HG03097 (cell line): Measurements from ENCODE around the gene ADCY10.
"Not testable (repeated sequence)": the region's sequence is repeated elsewhere in the genome, so short reads cannot be mapped to it uniquely, and the experiment has no call there.

Experiments used
- ATAC-seq: cut with Tn5 transposase; IDR thresholded peaks from one replicate; pipeline ENCODE4 v1.9.1; 2021; ENCODE audit not compliant: unreplicated experiment, low FRiP score

ADCY10 gene

GRCh38 chr1:167893798-167894197 lies 20.1 kb downstream of the ADCY10 start:
- ATAC-seq = no peak

- no peak for ATAC-seq
These were observed 23.5 kb downstream of the ADCY10 start for GRCh38 chr1:167890400-167890799.

- ATAC-seq = not testable (repeated sequence)
These were observed 26.7 kb downstream of the ADCY10 start for GRCh38 chr1:167887187-167887586.

- no peak for ATAC-seq
These were observed 31.6 kb downstream of the ADCY10 start for GRCh38 chr1:167882376-167882775.

- no peak for ATAC-seq
These were observed 32.1 kb downstream of the ADCY10 start for GRCh38 chr1:167881786-167882185.

GRCh38 chr1:167881069-167881468 lies 32.9 kb downstream of the ADCY10 start:
- no peak for ATAC-seq

GRCh38 chr1:167880580-167881021 lies 33.3 kb downstream of the ADCY10 start:
- no peak for ATAC-seq

GRCh38 chr1:167879508-167879907 lies 34.4 kb downstream of the ADCY10 start:
- ATAC-seq = no peak

GRCh38 chr1:167878372-167879160 lies 35.4 kb downstream of the ADCY10 start:
- no peak for ATAC-seq

- ATAC-seq = no peak
These were observed 37.2 kb downstream of the ADCY10 start for GRCh38 chr1:167876597-167877175.

GRCh38 chr1:167871331-167871730 lies 42.6 kb downstream of the ADCY10 start:
- no peak for ATAC-seq

GRCh38 chr1:167869157-167870001 lies 44.6 kb downstream of the ADCY10 start:
- not testable (repeated sequence) for ATAC-seq

- ATAC-seq = not testable (repeated sequence)
These were observed 47.1 kb downstream of the ADCY10 start for GRCh38 chr1:167866739-167867414.

- ATAC-seq = not testable (repeated sequence)
These were observed 47.6 kb downstream of the ADCY10 start for GRCh38 chr1:167866326-167866725.

GRCh38 chr1:167865804-167866308 lies 48.1 kb downstream of the ADCY10 start:
- not testable (repeated sequence) for ATAC-seq

GRCh38 chr1:167865193-167865592 lies 48.7 kb downstream of the ADCY10 start:
- not testable (repeated sequence) for ATAC-seq

- ATAC-seq = no peak
These were observed 49.4 kb downstream of the ADCY10 start for GRCh38 chr1:167864392-167865032.

- no peak for ATAC-seq
These were observed 50.0 kb downstream of the ADCY10 start for GRCh38 chr1:167863921-167864279.

GRCh38 chr1:167863191-167863920 lies 50.6 kb downstream of the ADCY10 start:
- not testable (repeated sequence) for ATAC-seq
